NCI-H146 (cell line): ENCODE results near the gene FRMD6.

Experiments
- DNase-seq: peaks from one replicate; lab custom pipeline; 2025; lab: John Stamatoyannopoulos, UW

The FRMD6 gene

GRCh38 chr14:51780006-51780692, 128.4 kb downstream of the FRMD6 start:
- DNase-seq: peak; percentile 64
